NCI-H2171 treated with DMSO at 0.1 percent for 48 hours (cell line): ENCODE results near the gene DUT.

Source experiments
- DNase-seq: peaks from one replicate; lab custom pipeline; 2025; lab: John Stamatoyannopoulos, UW

The DUT gene

DNA sequence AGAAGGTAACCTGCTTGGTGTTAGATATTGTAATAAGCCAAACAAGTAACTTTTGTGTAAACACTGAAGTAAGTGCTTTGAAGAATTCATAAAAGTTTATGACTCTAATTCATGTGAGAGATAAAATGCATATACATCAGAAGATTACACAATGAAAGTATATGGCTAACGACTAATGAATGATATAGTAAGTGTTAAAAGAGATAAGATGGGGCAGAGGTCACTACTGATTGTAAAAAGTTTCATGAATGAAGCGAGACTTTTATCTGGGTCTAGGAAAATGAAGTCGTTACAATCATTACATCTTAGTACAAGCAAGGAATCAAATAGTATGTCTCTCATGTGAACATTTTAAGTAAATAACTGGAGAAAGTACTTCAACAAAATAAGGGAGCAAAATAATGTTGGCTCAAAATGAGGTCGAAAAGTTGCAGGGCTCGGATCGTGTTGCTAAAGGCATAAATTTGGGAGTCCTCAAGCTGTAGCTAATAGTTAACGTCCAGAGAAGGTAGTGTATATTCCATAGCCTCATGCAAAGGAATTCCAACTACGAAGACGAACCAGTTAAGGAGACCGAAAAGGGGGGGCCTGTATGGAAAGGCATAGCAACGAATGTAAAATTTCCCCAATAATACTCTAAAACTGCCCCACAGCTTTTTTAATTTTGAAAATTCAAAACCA, 984 bp upstream of the DUT start:
- no peak for DNase-seq

DNA sequence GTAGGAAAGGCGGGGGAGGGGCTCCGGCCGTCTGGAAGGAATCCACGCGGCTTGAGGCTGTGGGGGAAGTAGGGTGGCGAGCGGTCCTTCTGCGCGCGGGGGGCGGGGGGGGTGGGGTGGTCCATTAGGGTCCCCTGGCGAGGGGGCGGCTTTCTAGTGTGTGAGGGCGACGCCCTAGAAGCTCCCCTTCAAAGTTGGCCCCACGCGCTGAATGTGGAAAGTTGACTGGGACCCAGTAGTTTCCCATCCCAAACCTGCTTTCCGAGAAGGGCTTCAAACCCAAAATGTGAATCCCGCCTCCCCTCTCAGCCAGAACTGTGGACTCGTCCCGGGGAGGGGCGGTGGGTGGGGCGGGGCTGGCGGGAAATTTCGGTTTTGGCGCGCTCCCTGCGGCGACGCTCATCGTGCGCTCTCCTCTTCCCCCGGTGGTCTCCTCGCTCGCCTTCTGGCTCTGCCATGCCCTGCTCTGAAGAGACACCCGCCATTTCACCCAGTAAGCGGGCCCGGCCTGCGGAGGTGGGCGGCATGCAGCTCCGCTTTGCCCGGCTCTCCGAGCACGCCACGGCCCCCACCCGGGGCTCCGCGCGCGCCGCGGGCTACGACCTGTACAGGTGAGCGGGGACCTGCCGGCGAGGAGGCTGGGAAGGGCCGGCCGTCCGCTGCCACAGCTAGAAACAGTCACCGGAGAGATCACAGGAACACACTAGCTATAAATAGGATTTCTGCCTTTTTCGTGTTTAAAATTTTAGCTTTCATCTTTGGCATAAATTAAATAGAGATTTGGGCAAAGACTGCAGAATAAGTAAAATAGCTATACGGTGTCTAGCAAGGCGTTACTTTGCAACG, 790 bp downstream of the DUT start:
- DNase-seq, result peak; percentile 77

DNA sequence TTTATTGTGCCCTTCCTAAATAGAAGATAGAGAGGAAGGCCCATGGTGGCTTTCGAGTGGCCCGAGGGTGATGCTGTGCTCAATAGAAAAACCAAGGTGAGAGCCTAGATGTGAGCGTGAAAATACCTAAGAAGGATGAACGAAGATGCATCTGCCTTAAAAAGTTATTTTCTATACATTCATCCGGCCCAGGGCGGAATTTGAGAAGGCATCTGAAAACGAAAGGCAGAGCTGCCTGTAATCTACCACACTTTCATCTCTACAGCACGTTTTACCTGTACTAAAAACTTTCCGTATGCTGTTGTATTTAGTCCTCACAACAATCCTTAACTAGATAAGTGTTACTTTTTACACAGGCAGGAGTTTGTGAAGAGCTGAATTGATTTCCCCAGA, 1.4 kb downstream of the DUT start:
- DNase-seq, result peak; percentile 37

DNA sequence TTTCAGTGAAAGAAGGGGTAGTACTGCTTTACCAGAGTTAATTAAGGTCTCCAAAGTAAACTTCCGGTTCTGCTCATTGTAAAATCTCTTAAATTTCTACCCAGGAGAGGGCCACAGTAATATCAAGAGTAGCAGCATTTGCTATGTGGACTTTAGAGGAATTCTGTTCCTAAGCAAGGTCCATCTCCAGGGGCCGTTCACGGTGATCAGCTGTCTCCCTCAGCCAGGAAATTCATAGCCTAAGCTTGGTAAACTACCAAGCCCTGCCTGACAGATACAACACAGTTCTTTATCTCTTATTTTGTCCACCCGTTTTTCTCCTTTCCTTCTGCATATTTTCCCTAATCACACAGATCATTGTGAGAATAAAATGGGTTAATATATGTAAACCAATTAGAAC, 2.3 kb downstream of the DUT start:
- no peak for DNase-seq

DNA sequence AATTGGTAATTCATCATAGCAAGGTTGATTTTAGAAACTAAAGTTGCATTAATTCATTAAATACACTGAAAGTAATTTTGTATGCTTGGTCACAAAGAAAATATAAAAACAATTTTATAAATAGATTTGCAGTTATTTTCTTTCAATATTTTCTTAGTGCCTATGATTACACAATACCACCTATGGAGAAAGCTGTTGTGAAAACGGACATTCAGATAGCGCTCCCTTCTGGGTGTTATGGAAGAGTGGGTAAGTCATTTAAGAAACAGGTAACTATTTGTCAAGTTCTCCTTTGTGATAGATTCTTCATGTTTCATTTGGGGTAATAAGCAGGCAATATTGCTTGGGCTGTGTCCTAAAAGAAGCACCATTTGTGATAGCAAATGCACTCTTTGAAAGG, 3.0 kb downstream of the DUT start:
- no peak for DNase-seq

DNA sequence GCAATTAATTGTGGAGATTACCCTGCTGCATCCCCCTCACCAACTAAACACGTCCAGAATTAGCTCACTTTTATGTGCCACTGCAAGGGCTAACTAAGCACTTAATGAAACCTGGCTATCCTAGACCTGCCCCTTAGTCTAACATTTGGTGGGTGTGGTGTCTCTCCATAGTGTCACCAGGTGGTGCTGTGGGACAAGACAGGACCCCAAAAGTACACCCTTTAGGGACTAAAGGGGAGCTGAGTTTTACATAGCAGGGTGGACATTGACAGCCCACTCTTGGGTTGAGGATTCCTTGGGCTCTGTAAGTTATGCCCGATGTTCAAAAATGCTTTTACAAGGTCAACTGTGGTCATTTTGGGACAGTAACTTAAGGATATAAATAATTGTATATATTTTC, 5.7 kb downstream of the DUT start:
- peak; percentile 10 for DNase-seq

DNA sequence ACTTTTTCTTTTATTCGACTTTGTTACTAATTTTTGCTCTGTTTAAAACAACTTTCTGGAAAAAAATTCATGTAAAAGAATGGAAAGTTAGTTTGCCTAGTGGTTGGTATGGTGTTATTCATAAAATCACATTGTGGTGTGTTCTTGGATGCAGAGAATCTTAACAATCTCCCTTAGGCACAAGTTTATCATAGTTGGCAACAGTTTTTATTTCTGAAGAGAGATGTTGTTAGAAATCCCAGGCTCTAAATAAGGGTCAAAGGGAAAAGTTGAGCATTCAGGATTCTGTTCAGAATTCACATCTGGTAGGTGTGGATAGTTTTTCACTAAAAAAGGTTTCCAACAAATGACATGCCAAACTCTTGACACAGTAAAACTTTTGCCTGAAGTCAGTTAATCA, 6.4 kb downstream of the DUT start:
- no peak for DNase-seq

DNA sequence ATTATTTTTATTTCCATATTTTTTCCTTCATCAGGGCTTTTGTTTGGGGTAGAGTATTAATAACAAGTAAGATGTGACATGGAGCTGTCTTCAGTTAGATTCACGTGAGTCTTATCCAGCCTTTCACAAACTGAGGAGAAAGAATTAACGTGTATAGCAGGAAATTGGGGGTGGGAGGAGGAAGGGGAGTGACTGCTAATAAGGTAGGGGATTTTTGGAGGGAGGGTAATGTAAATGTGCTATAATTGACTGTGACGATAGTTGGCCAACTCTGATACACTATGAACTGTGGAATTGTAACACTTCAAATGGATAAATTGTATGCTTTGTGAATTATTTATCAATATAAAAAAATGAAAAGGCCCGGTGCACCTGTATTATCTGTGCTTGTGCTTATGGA, 8.9 kb downstream of the DUT start:
- no peak for DNase-seq

DNA sequence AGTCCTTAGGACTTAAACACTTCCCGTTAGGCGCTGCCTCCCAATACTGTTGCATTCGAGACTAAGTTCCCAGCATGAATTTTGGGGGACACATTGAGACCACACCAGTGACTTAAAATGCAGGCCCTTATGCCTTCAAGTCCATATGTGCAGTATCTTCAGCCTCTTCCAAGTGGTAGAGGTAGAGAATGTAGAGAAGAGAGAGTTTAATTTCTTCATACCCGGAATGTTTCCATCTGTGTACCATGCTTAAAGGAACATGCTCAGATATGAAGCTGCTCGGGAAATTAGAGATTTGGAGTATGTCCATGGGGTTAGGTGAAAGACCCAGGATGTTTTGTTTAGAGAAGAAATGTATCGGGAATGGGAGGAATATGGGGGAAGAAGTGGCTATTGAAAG, 12.6 kb downstream of the DUT start:
- DNase-seq, result no peak

DNA sequence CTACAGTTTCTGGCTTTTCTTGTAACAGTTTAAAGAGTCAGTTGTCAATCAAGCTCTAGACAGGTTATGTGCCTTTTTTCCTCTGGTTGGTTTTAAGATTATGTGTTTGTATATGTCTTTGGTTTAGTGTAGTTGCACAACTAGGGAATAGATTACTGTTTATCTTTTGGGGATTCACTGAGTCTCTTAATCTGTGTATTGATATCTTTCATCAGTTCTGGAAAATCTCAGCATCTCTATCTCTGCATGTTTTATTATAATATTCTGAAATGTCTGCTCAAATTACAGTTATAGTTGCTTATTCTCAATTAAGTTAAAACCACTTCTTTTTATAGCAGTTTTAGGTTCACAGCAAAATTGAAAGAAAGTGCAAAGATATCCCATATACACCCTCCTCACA, 14.3 kb downstream of the DUT start:
- DNase-seq, result no peak

DNA sequence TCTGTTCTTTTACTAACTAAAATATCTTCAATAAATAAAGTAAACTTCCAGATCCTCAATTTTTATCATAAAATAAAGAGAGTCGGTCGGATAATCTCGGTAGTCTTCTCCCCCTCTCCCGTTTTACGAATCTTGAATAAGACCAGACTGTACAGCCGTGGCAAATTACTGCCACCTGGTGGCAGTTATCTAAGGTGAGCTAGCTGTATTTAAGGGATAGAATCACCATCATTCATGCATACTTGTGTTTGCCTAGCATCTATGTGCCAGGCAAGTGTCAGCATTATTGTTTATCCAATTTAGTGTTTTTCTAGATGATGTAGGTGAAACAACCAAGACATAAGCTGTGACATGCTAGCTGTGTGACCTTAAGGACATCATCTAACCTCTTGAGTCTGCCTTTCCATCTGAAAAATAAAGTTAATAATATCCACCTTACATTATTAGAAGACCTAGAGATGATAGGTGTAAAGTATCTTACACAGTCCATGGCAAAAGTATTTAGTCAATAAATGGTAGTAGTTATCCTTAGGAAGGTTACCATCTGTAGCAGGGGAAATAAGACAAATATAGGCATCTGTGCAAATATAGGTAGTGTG, 21.3 kb downstream of the DUT start:
- DNase-seq, result peak; percentile 79

DNA sequence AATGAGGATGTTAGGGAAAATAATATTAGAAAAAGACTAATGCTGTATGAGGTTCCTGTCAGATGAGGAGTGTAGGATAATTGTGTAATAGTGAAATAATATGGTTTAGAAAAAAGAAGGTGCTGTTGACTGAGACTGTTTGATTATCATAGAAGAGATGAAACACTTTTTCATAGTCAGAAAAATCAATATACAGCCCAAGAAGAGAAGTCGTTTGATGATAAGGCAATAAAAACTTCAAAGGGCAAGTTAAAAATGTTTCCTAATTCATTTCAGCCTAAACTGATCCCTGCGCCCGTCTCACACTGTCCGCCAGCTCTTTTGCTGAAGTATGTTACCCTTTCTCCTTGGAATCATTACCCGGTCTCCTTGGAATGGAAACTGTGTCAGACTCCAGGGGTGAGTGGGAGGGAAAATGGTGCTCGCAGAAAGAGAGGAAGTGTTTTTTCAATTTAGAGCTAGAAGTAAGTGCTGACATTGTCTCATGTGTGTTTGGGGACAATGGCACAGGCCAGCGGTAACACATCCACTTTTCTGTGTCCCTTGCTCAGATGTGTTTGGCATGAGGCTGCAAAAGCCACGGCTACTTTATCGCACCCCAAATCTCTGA, 23.6 kb downstream of the DUT start:
- DNase-seq, result no peak

DNA sequence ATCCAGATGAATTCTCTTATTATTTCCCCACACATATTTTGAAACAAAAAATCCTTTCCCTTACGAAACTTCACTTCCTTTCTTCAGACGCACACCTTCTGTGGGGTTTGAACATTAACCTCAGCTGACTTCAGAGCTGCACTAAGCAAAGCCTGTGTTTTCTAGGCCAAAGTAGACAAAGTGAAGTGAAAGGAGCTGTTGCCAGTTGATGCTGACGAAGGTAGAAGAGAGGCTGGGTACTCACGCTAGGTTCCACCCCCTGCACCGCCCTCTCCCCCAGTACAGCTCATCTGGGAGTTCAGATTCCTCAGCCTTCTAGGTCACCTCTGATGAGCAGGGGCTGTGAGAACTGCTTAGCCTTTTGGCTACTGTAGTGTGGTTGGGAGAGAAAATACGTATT, 24.1 kb downstream of the DUT start:
- no peak for DNase-seq

DNA sequence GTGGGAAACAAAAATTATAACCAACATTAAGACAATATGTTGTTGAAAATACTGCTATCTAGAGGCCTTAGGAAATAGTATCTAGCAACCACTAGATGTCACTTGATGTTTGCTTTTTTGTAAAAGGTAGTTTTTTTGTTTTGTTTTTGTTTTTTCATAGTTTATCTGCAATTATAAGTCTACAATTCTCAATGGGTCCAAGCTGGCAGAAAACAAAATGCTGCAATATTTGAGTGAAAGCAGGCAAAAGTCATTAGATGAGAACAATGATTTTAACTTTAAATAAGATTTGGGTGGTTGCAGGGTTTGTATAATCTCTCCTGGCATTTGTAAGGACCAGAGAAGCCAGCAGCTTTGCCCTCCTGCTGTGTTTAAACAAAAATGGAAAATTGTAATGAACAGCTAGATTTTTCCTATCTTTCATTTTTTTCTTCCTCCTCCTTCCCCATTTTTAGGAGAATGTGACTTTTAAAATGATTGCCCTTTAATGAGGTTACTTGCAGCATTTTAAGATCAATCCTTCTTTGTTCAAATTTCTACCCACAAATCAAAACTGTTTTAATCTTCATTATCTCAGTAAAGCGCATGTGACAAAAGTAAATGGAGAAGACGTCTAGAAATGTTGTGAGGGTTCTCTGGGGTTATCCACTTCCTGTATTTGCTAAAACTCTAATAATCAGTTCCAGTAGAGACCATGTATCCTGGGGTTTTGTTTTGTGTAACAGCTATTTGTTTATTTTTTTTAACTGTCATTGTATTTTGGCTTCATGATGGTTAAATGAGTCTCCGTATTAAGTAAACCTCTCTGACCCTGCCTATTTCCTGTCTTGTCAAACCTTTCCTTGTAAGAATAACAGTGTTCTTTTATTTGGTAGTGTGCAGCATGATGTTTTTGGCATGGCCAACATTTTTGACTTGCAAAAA, 27.3 kb downstream of the DUT start:
- peak; percentile 71 for DNase-seq

DNA sequence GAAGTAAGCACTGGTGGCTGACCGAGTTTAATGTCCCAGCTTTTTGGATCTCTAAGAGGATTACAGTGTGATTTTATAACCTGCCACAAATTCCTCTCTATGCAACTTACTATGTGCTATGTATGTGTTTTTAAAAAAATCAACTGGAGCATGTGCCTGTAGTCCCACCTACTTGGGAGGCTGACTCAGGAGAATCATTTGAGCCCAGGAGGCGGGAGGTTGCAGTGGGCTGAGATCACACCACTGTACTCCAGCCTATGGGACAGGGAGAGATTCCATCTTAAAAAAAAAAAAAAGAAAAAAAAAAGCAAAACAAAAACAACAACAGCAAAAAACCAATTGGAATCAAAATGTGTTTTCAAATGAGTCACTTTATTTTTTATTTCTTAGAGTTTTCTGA, 29.6 kb downstream of the DUT start:
- DNase-seq, result no peak

DNA sequence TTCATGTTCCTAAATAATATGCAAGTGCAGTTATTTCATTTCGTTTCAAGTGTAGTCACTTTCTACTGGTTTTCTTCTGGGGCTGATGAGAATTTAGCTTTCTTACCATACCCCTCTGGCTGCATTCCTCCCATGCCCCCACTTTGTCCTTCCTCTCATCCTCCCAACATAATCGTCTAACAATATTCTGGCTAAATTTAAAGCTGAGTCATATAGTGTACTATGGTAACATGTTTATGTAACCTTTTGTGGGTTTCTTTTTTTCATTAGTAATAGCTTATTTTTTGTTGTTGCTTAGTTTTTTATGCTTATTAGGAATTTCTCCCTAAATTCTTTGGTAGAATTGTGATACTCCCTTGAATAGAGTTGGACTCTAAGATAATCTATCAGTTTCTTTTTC, 30.5 kb downstream of the DUT start:
- no peak for DNase-seq

DNA sequence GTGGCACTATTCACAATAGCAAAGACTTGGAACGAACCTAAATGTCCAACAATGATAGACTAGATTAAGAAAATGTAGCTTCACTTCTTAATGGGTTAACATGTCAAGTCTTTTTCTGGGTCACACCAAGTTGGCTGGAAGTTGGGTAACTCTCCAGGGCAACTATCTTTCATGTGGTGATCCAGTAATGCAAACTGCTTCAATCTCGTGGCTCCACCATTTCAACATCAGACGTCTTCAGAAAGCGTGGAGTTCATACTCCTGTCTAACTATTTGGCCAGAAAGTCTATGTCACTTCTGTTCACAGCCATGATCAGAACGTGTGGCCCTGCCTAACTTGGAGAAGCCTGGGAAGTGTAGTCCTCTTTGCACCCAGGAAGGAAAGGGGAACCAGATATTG, 32.2 kb downstream of the DUT start:
- DNase-seq, result no peak

DNA sequence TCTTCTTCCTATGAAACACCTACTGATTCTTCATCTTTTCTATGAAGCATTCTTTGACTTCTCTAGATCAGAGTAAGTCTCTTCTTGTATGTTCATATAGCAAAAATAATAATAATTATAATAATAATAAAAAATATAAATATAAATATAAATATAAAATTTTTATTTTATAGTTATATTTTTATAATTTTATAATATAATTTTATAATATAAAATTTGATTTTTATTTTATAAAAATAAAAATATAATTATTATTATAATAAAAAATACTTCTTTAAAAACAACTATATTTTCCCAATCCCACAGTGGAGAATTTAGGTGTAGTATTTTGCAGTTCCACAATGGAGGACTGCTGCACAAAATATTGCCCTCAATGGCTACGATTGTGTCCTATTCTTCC, 34.3 kb downstream of the DUT start:
- DNase-seq, result no peak

DNA sequence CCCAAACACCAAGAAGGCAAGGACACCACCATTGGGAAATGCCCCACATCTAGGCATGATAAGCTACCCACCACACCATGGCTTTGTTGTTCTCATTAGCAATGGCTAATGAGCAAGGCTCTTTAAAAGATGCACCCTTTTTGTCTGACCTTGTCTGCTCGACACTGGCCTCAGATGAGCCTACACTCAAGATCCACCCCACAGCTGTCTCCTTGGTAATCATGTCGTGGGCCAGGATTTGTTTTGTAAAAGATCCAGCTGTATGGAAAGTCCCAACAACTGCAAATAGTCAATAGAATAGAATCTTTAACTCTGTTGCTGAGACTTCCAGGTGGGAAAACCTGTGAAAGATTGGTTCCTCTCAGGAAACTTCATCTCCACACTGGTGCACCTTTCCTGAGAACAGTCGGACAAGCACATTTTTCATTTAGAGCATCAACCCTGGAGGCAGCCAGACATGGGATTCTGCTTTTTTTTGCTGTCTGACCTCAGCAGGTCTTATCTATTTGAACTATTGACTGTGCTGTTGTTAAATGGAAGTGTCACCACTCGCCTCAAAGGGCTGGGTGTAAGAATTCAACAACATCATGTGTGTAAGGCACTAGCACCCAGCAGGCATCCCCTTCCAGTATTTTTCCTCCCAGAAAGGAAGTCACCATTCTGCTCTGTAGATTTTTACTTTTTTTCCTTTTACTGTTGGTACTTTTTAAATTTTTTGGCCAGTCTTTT, 35.5 kb downstream of the DUT start:
- no peak for DNase-seq

DNA sequence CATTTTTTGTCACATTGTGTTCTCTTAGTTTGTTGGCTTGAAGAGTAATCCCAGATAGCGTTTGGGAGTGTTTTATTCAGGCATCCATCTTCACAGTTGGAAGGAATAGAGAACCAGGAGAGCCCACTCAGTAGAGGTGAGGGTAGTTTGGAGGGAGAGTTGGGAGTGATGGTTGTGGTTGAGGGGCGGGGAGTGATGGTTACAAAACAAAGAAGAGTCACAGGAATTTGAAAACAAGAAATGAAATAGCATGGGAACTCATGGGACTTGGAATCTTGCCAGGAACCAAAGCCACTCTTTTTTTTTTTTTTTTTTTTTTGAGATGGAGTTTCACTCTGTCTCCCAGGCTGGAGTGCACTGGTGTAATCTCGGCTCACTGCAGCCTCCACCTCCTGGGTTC, 36.3 kb downstream of the DUT start:
- peak; percentile 12 for DNase-seq

DNA sequence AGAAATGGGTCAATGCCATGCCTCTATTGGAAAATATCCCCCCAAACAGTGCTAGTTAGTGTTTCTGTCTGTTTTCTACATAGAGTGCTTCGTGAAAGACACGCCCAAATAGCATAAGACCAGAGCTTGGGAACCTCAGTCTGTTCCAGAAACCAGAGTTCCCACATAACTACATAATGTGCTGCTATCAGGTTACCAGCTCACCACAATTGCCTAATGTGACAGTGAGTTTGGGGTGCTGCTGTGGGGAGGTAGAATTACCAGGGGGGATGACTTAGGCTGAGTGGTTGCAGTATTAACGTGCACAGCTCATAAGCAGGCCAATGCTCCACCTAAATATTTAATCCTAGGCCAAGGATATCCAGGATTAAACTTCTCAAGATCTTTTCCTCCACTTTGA, 39.2 kb downstream of the DUT start:
- DNase-seq, result peak; percentile 77
